Coronary artery (tissue), 2 donors: ENCODE results near the gene MRPL23.

Experiments
- DNase-seq: peaks from one replicate; pipeline ENCODE4 v3.0.0-alpha.2; 2017; ENCODE audit warnings: low spot score
- H3K27ac ChIP-seq, 2 donors: fragments of 200-600 bp; sonication (generic); one replicate each; pipeline ENCODE4 v1.5.1; 2016 to 2019
- H3K4me3 ChIP-seq: fragments of 200-600 bp; sonication (generic); 2 replicates; pipeline ENCODE4 v1.5.1; 2016; ENCODE audit warnings: mild to moderate bottlenecking, moderate library complexity
- CTCF ChIP-seq: fragments of 200-600 bp; sonication (generic); IDR thresholded peaks from one replicate; pipeline ENCODE4 v1.5.1; 2019; ENCODE audit warnings: antibody characterized with exemption

MRPL23 gene

GRCh38 chr11:1952806-1953482 lies 5.8 kb downstream of the MRPL23 start:
- H3K27ac ChIP-seq, result no peak overlapping the region
- no peak overlapping the region for H3K4me3 ChIP-seq
- DNase-seq, result no peak
- no peak for TF ChIP-seq CTCF

GRCh38 chr11:1953489-1954266 lies 6.5 kb downstream of the MRPL23 start:
- DNase-seq, result no peak
- H3K4me3 ChIP-seq, result no peak overlapping the region
- H3K27ac ChIP-seq, result no peak overlapping the region
- no peak for TF ChIP-seq CTCF

GRCh38 chr11:1958367-1958766 lies 11.2 kb downstream of the MRPL23 start:
- H3K4me3 ChIP-seq, result no peak overlapping the region
- DNase-seq, result no peak
- no peak for TF ChIP-seq CTCF

GRCh38 chr11:1959786-1960185 lies 12.7 kb downstream of the MRPL23 start:
- DNase-seq, result no peak
- H3K4me3 ChIP-seq, result no peak overlapping the region
- no peak overlapping the region for H3K27ac ChIP-seq
- TF ChIP-seq CTCF, result no peak

More at GRCh38 chr11:1958367-1958766, 11.2 kb downstream of the MRPL23 start:
- no peak overlapping the region for H3K27ac ChIP-seq

- Histone ChIP-seq H3K27ac (no peak overlapping the region), H3K4me3 (no peak overlapping the region)
- no peak for DNase-seq
- no peak for TF ChIP-seq CTCF
Measured at GRCh38 chr11:1963864-1964263, 16.7 kb downstream of the MRPL23 start.

GRCh38 chr11:1964348-1964747 lies 17.2 kb downstream of the MRPL23 start:
- no peak overlapping the region for H3K27ac ChIP-seq

More at GRCh38 chr11:1964348-1964747, 17.2 kb downstream of the MRPL23 start:
- TF ChIP-seq CTCF, result no peak
- no peak overlapping the region for H3K4me3 ChIP-seq
- no peak for DNase-seq
